OCI-LY7 (cell line): ENCODE results near the gene C1orf56. TPM values are rescaled to one million over a fixed set of nuclear protein-coding genes. Genes with fewer than 3 reads are reported as not detected.
"Not testable (repeated sequence)": the region's sequence is repeated elsewhere in the genome, so short reads cannot be mapped to it uniquely, and the experiment has no call there.

Source experiments
- BruUV-seq: library from RNA; stranded (reverse); fragments of 400-500 nt; replicated peaks from 2 replicates; lab custom pipeline; 2021; lab: Mats Ljungman, UMichigan
- CTCF ChIA-PET: fragments of 300-600 bp; sonication (Branson Sonifier 250); formaldehyde crosslinking; loops from one replicate; lab custom pipeline; 2022; ENCODE audit warnings: antibody characterized with exemption; ENCODE audit not compliant: unreplicated experiment; lab: Charles Lee
- POLR2A ChIA-PET: fragments of 300-600 bp; sonication (Branson Sonifier 250); formaldehyde crosslinking; loops from one replicate; lab custom pipeline; 2022; ENCODE audit warnings: antibody characterized with exemption; lab: Charles Lee
- DNase-seq: peaks from one replicate; pipeline ENCODE4 v3.0.0-alpha.2; 2015; ENCODE audit warnings: low spot score
- H2AFZ ChIP-seq: fragments of 200-600 bp; sonication (generic), shearing (Covaris generic); 2 replicates; pipeline ENCODE4 v1.6.1; 2014; ENCODE audit warnings: mild to moderate bottlenecking, antibody characterized with exemption, low read length, moderate library complexity
- H3K27ac ChIP-seq: fragments of 200-600 bp; sonication (generic); 2 replicates; pipeline ENCODE4 v1.5.1; 2014; ENCODE audit warnings: mixed run types, low read depth, mild to moderate bottlenecking, moderate library complexity, low read length, inconsistent platforms; ENCODE audit not compliant: poor library complexity, severe bottlenecking
- H3K36me3 ChIP-seq: fragments of 200-600 bp; sonication (generic); 2 replicates; pipeline ENCODE4 v1.6.1; 2014; ENCODE audit warnings: mild to moderate bottlenecking, antibody characterized with exemption, low read length, moderate library complexity, mixed read lengths; ENCODE audit not compliant: insufficient read depth
- H3K4me1 ChIP-seq: fragments of 200-600 bp; sonication (generic); 2 replicates; pipeline ENCODE4 v1.5.1; 2014; ENCODE audit warnings: mild to moderate bottlenecking, low read length; ENCODE audit not compliant: insufficient read depth, poor library complexity, severe bottlenecking
- H3K4me2 ChIP-seq: fragments of 200-600 bp; sonication (generic); 2 replicates; pipeline ENCODE4 v1.6.1; 2014; ENCODE audit warnings: mild to moderate bottlenecking, low read length
- H3K4me3 ChIP-seq: fragments of 200-600 bp; sonication (generic); 2 replicates; pipeline ENCODE4 v1.5.1; 2014; ENCODE audit warnings: mild to moderate bottlenecking, low read depth, low read length; ENCODE audit not compliant: poor library complexity, severe bottlenecking
- H3K79me2 ChIP-seq: fragments of 200-600 bp; sonication (generic); 2 replicates; pipeline ENCODE4 v1.6.1; 2016; ENCODE audit warnings: low read depth, mild to moderate bottlenecking, low read length, moderate library complexity, mixed read lengths; ENCODE audit not compliant: insufficient read depth
- H3K9me2 ChIP-seq: fragments of 200-600 bp; sonication (generic); 2 replicates; pipeline ENCODE4 v1.6.1; 2016; ENCODE audit warnings: mild to moderate bottlenecking, low read length, mixed read lengths; ENCODE audit not compliant: insufficient read depth
- H3K9me3 ChIP-seq: fragments of 200-600 bp; sonication (generic); 2 replicates; pipeline ENCODE4 v1.6.1; 2014; ENCODE audit warnings: mild to moderate bottlenecking, mixed run types, low read length, mixed read lengths
- H4K20me1 ChIP-seq: fragments of 200-600 bp; sonication (generic); 2 replicates; pipeline ENCODE4 v1.6.1; 2014; ENCODE audit warnings: mild to moderate bottlenecking, antibody characterized with exemption, low read length, moderate library complexity, mixed read lengths; ENCODE audit not compliant: insufficient read depth
- CTCF ChIP-seq: fragments of 200-600 bp; sonication (generic); conservative IDR thresholded peaks from 2 replicates; pipeline ENCODE4 v1.5.1; 2014; ENCODE audit warnings: mild to moderate bottlenecking, antibody characterized with exemption, low read length, moderate library complexity, mixed read lengths
- EZH2phosphoT487 ChIP-seq: fragments of 200-600 bp; sonication (generic); IDR thresholded peaks from 2 replicates; pipeline ENCODE4 v1.6.1; 2018; ENCODE audit warnings: low read depth, borderline replicate concordance, mild to moderate bottlenecking, mixed run types, antibody characterized with exemption, low read length, moderate library complexity, mixed read lengths
- intact Hi-C: fragments of 100-400 bp; cut with micrococcal nuclease; formaldehyde crosslinking; loops from one replicate; pipeline ENCODE4 v1.10.0; 2022; ENCODE audit not compliant: unreplicated experiment
- small RNA-seq: library from RNA; depleted of rRNA; stranded (forward); fragments of <200 nt; gene quantifications from one replicate; pipeline ENCODE3, GENCODE V24; 2014
- total RNA-seq, 2 experiments: library from RNA; depleted of rRNA in 1 of 2; stranded (reverse); fragments of >200 nt in 1 of 2; shearing (Covaris generic) in 1 of 2; gene quantifications; 2 replicates each; pipeline ENCODE4 v1.2.3, GENCODE V29; 2014 to 2022

C1orf56 gene
- total RNA-seq, 2 experiments from 2014 or later, result 0.25 TPM; not detected in 1

GRCh38 chr1:151085953-151086559 is 38.5 kb downstream of the C1orf56 start:
- ChIA-PET POLR2A (interaction anchor here (0.6 to 2.6 kb wide), 3 partner anchors 10 to 167 kb away, joined by 4 to 7 read pairs (median 5); no protein-coding TSS in a partner anchor), CTCF (interaction anchor here (0.6 kb wide), 1 partner anchor 507 kb away, joined by 3 read pairs; the partner anchor contains the start of gene MCL1)
- Histone ChIP-seq H3K79me2 (no peaks in the 10 kb centered on the region), H3K27ac (no peak overlapping the region), H3K4me3 (no peak overlapping the region), H2AFZ (no peak overlapping the region), H3K4me2 (no peak overlapping the region), H3K9me2 (no peaks in the 10 kb centered on the region), H4K20me1 (no peaks in the 10 kb centered on the region), H3K36me3 (no peaks in the 10 kb centered on the region), H3K9me3 (no peaks in the 10 kb centered on the region), H3K4me1 (no peaks in the 10 kb centered on the region)
- TF ChIP-seq CTCF (no peak), EZH2phosphoT487 (no peak)
- intact Hi-C loops, result no loop called here
- no TSS peak for BruUV-seq
- no peak for DNase-seq

- not testable (repeated sequence) for H3K79me2 ChIP-seq
- POLR2A ChIA-PET, result interaction anchor here (0.6 to 2.2 kb wide), 4 partner anchors 10 to 31 kb away, joined by 3 to 8 read pairs (median 6); no protein-coding TSS in a partner anchor
Measured at GRCh38 chr1:151097426-151097825, 49.9 kb downstream of the C1orf56 start.

GRCh38 chr1:151098126-151098525 is 50.6 kb downstream of the C1orf56 start:
- TF ChIP-seq CTCF, result no peak
- TF ChIP-seq EZH2phosphoT487, result no peak
- Histone ChIP-seq H3K9me2 (no peaks in the 10 kb centered on the region), H4K20me1 (no peaks in the 10 kb centered on the region), H3K36me3 (no peaks in the 10 kb centered on the region), H3K9me3 (no peaks in the 10 kb centered on the region), H3K27ac (no peak overlapping the region), H3K79me2 (no peaks in the 10 kb centered on the region), H3K4me2 (no peak overlapping the region), H3K4me1 (no peaks in the 10 kb centered on the region), H3K4me3 (no peak overlapping the region), H2AFZ (no peak overlapping the region)
- no peak for DNase-seq
- no TSS peak for BruUV-seq
- ChIA-PET CTCF (interaction anchor here (1.6 kb wide), 1 partner anchor 59 kb away, joined by 7 read pairs; the partner anchor contains the start of gene TNFAIP8L2), POLR2A (interaction anchor here (0.6 to 1.1 kb wide), 2 partner anchors 30 to 177 kb away, joined by 3 to 8 read pairs; no protein-coding TSS in a partner anchor)
- intact Hi-C loops, result loop anchor here (5.0 kb wide), 1 partner anchor 244 kb away; no protein-coding TSS in a partner anchor

More at GRCh38 chr1:151097426-151097825, 49.9 kb downstream of the C1orf56 start:
- not testable (repeated sequence) for H3K4me3 ChIP-seq, H4K20me1 ChIP-seq, H2AFZ ChIP-seq, H3K36me3 ChIP-seq, DNase-seq, H3K9me2 ChIP-seq, H3K27ac ChIP-seq, H3K4me2 ChIP-seq, BruUV-seq, H3K9me3 ChIP-seq, H3K4me1 ChIP-seq
- intact Hi-C loops, result loop anchor here (5.0 kb wide), 1 partner anchor 245 kb away; no protein-coding TSS in a partner anchor
- CTCF ChIA-PET, result interaction anchor here (1.6 kb wide), 1 partner anchor 59 kb away, joined by 7 read pairs; the partner anchor contains the start of gene TNFAIP8L2

Small RNAs within 50 kb of the gene (small RNA-seq; reads per million reads assigned to genes)
- not detected for gene RNU6-884P

Other genes starting within 250 kb of the C1orf56 start
- gene CTSK, start 239.5 kb upstream of the C1orf56 start, total RNA-seq (2014; rRNA removed; shearing (Covaris generic)), result 1.6 and 1.8 TPM in 2 replicates
- gene CTSK, start 239.5 kb upstream of the C1orf56 start, total RNA-seq (2022), result 1.8 and 2.1 TPM in 2 replicates
- gene ARNT, start 171.2 kb upstream of the C1orf56 start, total RNA-seq (2014; rRNA removed; shearing (Covaris generic)), result 14.1 and 21.9 TPM in 2 replicates
- gene ARNT, start 171.2 kb upstream of the C1orf56 start, total RNA-seq (2022), result 29.7 and 32.6 TPM in 2 replicates
- gene CTXND2, start 160.6 kb upstream of the C1orf56 start, total RNA-seq (2014; rRNA removed; shearing (Covaris generic)), result not detected in 2 replicates
- gene CTXND2, start 160.6 kb upstream of the C1orf56 start, total RNA-seq (2022), result not detected in 2 replicates
- 42.3 and 66.8 TPM in 2 replicates for gene SETDB1, start 121.4 kb upstream of the C1orf56 start, total RNA-seq (2014; rRNA removed; shearing (Covaris generic))
- gene SETDB1, start 121.4 kb upstream of the C1orf56 start, total RNA-seq (2022), result 73.6 and 81.1 TPM in 2 replicates
- gene CERS2, start 72.9 kb upstream of the C1orf56 start, total RNA-seq (2014; rRNA removed; shearing (Covaris generic)), result 50.9 and 64.7 TPM in 2 replicates
- gene CERS2, start 72.9 kb upstream of the C1orf56 start, total RNA-seq (2022), result 92.8 and 96.6 TPM in 2 replicates
- gene ANXA9, start 65.5 kb upstream of the C1orf56 start, total RNA-seq (2014; rRNA removed; shearing (Covaris generic)), result 0.67 and 1.1 TPM in 2 replicates
- gene ANXA9, start 65.5 kb upstream of the C1orf56 start, total RNA-seq (2022), result 0.39 and 0.65 TPM in 2 replicates
- gene MINDY1, start 40.8 kb upstream of the C1orf56 start, total RNA-seq (2014; rRNA removed; shearing (Covaris generic)), result 3.8 and 8.5 TPM in 2 replicates
- gene MINDY1, start 40.8 kb upstream of the C1orf56 start, total RNA-seq (2022), result 10.2 and 13.8 TPM in 2 replicates
- gene PRUNE1, start 39.3 kb upstream of the C1orf56 start, total RNA-seq (2014; rRNA removed; shearing (Covaris generic)), result 15.4 and 18.8 TPM in 2 replicates
- gene PRUNE1, start 39.3 kb upstream of the C1orf56 start, total RNA-seq (2022), result 20.4 and 20.8 TPM in 2 replicates
- 1.6 and 2.1 TPM in 2 replicates for gene BNIPL, start 11.2 kb upstream of the C1orf56 start, total RNA-seq (2014; rRNA removed; shearing (Covaris generic))
- gene BNIPL, start 11.2 kb upstream of the C1orf56 start, total RNA-seq (2022), result 0.74 and 3.2 TPM in 2 replicates
- gene CDC42SE1, start 11.9 kb downstream of the C1orf56 start, total RNA-seq (2014; rRNA removed; shearing (Covaris generic)), result 44.1 and 48.2 TPM in 2 replicates
- gene CDC42SE1, start 11.9 kb downstream of the C1orf56 start, total RNA-seq (2022), result 59.5 and 63.3 TPM in 2 replicates
- 4.2 and 4.7 TPM in 2 replicates for gene MLLT11, start 12.6 kb downstream of the C1orf56 start, total RNA-seq (2014; rRNA removed; shearing (Covaris generic))
- 4.7 and 4.8 TPM in 2 replicates for gene MLLT11, start 12.6 kb downstream of the C1orf56 start, total RNA-seq (2022)
- gene GABPB2, start 23.0 kb downstream of the C1orf56 start, total RNA-seq (2014; rRNA removed; shearing (Covaris generic)), result 14.7 and 17.2 TPM in 2 replicates
- gene GABPB2, start 23.0 kb downstream of the C1orf56 start, total RNA-seq (2022), result 18.2 and 20.0 TPM in 2 replicates
- 0.54 and 1.1 TPM in 2 replicates for gene SEMA6C, start 98.9 kb downstream of the C1orf56 start, total RNA-seq (2014; rRNA removed; shearing (Covaris generic))
- gene SEMA6C, start 98.9 kb downstream of the C1orf56 start, total RNA-seq (2022), result 1.9 and 2.0 TPM in 2 replicates
- 7.7 and 12.5 TPM in 2 replicates for gene TNFAIP8L2, start 108.9 kb downstream of the C1orf56 start, total RNA-seq (2014; rRNA removed; shearing (Covaris generic))
- 9.0 and 9.2 TPM in 2 replicates for gene TNFAIP8L2, start 108.9 kb downstream of the C1orf56 start, total RNA-seq (2022)
- 6.2 and 9.2 TPM in 2 replicates for gene LYSMD1, start 118.2 kb downstream of the C1orf56 start, total RNA-seq (2014; rRNA removed; shearing (Covaris generic))
- 3.4 and 3.7 TPM in 2 replicates for gene LYSMD1, start 118.2 kb downstream of the C1orf56 start, total RNA-seq (2022)
- 70.9 and 78.0 TPM in 2 replicates for gene SCNM1, start 118.4 kb downstream of the C1orf56 start, total RNA-seq (2014; rRNA removed; shearing (Covaris generic))
- 54.1 and 63.1 TPM in 2 replicates for gene SCNM1, start 118.4 kb downstream of the C1orf56 start, total RNA-seq (2022)
- gene TMOD4, start 128.2 kb downstream of the C1orf56 start, total RNA-seq (2014; rRNA removed; shearing (Covaris generic)), result not detected in 2 replicates
- gene TMOD4, start 128.2 kb downstream of the C1orf56 start, total RNA-seq (2022), result 1.4 and 2.4 TPM in 2 replicates
- gene VPS72, start 142.4 kb downstream of the C1orf56 start, total RNA-seq (2014; rRNA removed; shearing (Covaris generic)), result 51.1 and 65.9 TPM in 2 replicates
- gene VPS72, start 142.4 kb downstream of the C1orf56 start, total RNA-seq (2022), result 54.3 and 67.9 TPM in 2 replicates
- gene PIP5K1A, start 150.8 kb downstream of the C1orf56 start, total RNA-seq (2014; rRNA removed; shearing (Covaris generic)), result 42.9 and 50.5 TPM in 2 replicates
- 75.8 and 85.3 TPM in 2 replicates for gene PIP5K1A, start 150.8 kb downstream of the C1orf56 start, total RNA-seq (2022)
- gene PSMD4, start 207.0 kb downstream of the C1orf56 start, total RNA-seq (2014; rRNA removed; shearing (Covaris generic)), result 118 and 134 TPM in 2 replicates
- gene PSMD4, start 207.0 kb downstream of the C1orf56 start, total RNA-seq (2022), result 137 and 150 TPM in 2 replicates
- 18.0 and 20.9 TPM in 2 replicates for gene ZNF687, start 234.5 kb downstream of the C1orf56 start, total RNA-seq (2014; rRNA removed; shearing (Covaris generic))
- 31.6 and 31.7 TPM in 2 replicates for gene ZNF687, start 234.5 kb downstream of the C1orf56 start, total RNA-seq (2022)